ENCODE measurements around the gene PRKCG.
"Not testable (repeated sequence)": the region's sequence is repeated elsewhere in the genome, so short reads cannot be mapped to it uniquely, and the experiment has no call there.

Gene PRKCG

GRCh38 chr19:53944933-53945332 lies 62.9 kb downstream of the PRKCG start:
- no peak for DNase-seq (ENCODE audit: low spot score)

- DNase-seq (ENCODE audit: low spot score) = no peak
These were observed 63.4 kb downstream of the PRKCG start for GRCh38 chr19:53945441-53945840.

DNA sequence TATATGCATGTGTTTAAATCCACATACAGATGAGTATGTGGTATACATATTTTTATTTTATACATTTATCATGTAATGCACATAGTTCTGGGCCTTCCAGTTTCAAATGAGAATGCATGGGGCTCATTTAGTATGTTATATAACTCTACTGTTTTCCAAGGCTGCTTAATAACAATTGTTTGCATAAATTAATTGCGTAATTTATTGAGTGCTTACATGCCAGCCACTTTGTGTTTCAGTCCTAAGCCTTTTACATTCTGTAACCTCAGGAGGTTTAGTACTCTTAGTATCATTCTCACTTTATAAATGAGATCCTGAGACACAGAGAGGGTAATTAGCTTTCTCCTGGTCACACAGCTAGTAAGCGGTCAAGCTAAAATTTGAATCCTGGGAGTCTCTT lies 64.0 kb downstream of the PRKCG start:
- no peak for DNase-seq (ENCODE audit: low spot score)

GRCh38 chr19:53947624-53948023 lies 65.6 kb downstream of the PRKCG start:
- no peak for DNase-seq (ENCODE audit: low spot score)

GRCh38 chr19:53948611-53949010 lies 66.6 kb downstream of the PRKCG start:
- not testable (repeated sequence) for DNase-seq (ENCODE audit: low spot score)

DNA sequence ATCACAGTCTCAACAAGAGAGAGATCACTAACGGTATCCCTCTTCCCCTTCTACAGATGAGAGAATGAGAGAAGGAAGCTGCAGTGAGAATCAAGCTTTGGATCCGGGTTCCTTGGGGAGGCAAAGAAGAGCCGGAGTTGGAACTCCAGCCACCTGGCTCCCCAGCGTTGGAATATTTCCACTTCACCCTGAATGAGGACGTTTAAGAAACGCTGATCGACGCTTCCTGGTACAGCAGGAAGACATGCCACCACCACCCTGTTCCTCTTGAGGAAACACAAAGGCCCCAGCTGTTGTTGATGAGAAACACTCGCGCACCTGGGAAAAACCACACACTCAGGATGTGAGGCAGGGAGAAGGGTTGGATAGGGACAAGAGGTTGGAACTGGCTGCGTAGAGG lies 69.4 kb downstream of the PRKCG start:
- DNase-seq (ENCODE audit: low spot score) = no peak

DNA sequence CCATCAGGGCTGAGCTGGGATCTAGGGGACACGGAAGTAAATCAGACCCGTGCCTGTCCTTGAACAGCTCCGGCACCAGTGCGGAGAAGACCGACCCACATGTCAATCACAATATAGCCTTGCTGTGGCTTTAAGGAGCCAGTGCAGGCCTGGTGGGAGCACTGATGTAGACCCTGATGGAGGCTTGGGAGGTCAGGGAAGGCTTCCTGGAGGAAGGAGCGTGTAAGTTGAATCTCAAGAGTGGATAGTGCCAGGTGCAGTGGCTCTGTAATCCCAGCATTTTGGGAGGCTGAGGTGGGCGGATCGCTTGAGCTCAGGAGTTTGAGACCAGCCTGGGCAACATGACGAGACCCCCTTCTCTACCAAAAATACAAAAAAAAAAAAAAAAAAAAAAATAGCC lies 70.0 kb downstream of the PRKCG start:
- DNase-seq (ENCODE audit: low spot score) = no peak

DNA sequence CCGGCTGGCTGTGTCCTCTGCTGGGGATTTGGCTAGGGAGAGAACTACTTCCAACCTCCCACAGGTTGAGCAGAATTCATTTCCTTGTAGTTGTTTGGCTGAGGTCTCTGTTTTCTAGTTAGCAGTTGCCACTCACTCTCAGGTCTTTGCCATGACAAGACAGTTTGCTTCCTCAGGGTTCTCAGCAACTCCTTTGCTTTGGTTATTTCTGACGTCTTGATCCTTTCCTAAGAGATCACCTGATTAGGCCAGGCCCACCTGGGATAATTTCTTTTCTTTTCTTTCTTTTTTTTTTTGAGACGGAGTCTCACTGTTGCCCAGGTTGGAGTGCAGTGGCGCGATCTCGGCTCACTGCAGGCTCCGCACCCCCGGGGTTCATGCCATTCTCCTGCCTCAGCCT lies 71.4 kb downstream of the PRKCG start:
- no peak for DNase-seq (ENCODE audit: low spot score)
